ENCODE measurements around the gene PPP1R16B. TPM values are rescaled to one million over a fixed set of nuclear protein-coding genes. Genes with fewer than 3 reads are reported as not detected.

Gene PPP1R16B
- total RNA-seq: 54.9 and 72.4 TPM in 2 replicates

GRCh38 chr20:38805502-38805957 lies at the start of gene PPP1R16B:
PPP1R16B (plus strand) TSS chr20:38805697; CDS start chr20:38835926, 30,229 bp downstream.

GRCh38 chr20:38926142-38926933 lies 120.8 kb downstream of the PPP1R16B start, which contains the start of gene FAM83D:
FAM83D (plus strand) TSS chr20:38926417; CDS start chr20:38926443, 26 bp downstream.

GRCh38 chr20:38962044-38962927 lies 156.8 kb downstream of the PPP1R16B start, which contains the start of gene DHX35:
DHX35 (plus strand) TSS chr20:38962344; CDS start chr20:38962368, 24 bp downstream.

Other genes with a start within 250 kb of the PPP1R16B start
- not detected in 2 replicates for gene ADIG, start 224.5 kb upstream of the PPP1R16B start, total RNA-seq
- gene ARHGAP40, start 203.9 kb upstream of the PPP1R16B start, total RNA-seq: under 0.01 TPM in 1 of 2 replicates, not detected in the other
- not detected in 2 replicates for gene SLC32A1, start 81.2 kb upstream of the PPP1R16B start, total RNA-seq
- 11.4 and 13.2 TPM in 2 replicates for gene ACTR5, start 57.2 kb upstream of the PPP1R16B start, total RNA-seq
- 21.1 and 43.8 TPM in 2 replicates for gene FAM83D, start 120.7 kb downstream of the PPP1R16B start, total RNA-seq
- gene DHX35, start 156.6 kb downstream of the PPP1R16B start, total RNA-seq: 10.3 and 10.4 TPM in 2 replicates

Data from epithelial cell of umbilical artery (primary cell).